Body of pancreas (tissue), 4 donors: ENCODE data around the gene TMEM8B.

ENCODE experiments used
- POLR2A ChIP-seq, 3 donors: fragments of 450-650 bp; IDR thresholded peaks; one replicate each; pipeline ENCODE4 v1.6.1; 2016; ENCODE audit warnings: antibody characterized with exemption in 3 of 3, mild to moderate bottlenecking in 2 of 3
- TF ChIP-seq, protein P1 (sequence below), 7 experiments: fragments of 450-650 bp in 4 of 7; fragments of 200-600 bp in 3 of 7; sonication (generic) in 3 of 7; IDR thresholded peaks; one replicate each; pipeline ENCODE4 v1.5.1; 2016 to 2019; ENCODE audit warnings: antibody characterized with exemption in 7 of 7

DNA sequence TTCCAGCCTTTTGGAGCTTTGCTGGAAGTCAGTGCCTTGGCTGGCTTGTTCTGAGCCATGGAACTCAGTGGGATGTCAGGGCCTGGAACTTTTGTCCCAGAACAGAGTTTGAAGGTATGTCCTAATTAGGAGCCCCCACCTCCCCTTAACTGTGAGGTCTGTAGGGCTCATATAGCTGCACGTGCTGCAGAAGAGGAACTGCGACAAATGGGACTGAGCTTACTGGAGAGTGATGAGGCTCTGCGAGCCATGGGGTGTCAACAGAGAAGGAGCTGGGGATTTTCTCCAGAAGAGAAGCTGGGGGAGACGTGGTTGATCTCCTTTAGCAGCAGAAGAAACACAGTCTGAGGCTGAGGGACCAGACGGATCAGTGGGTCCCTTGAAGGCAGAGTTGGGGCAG, 10.9 kb downstream of the TMEM8B start:
- TF ChIP-seq, protein P1, sequence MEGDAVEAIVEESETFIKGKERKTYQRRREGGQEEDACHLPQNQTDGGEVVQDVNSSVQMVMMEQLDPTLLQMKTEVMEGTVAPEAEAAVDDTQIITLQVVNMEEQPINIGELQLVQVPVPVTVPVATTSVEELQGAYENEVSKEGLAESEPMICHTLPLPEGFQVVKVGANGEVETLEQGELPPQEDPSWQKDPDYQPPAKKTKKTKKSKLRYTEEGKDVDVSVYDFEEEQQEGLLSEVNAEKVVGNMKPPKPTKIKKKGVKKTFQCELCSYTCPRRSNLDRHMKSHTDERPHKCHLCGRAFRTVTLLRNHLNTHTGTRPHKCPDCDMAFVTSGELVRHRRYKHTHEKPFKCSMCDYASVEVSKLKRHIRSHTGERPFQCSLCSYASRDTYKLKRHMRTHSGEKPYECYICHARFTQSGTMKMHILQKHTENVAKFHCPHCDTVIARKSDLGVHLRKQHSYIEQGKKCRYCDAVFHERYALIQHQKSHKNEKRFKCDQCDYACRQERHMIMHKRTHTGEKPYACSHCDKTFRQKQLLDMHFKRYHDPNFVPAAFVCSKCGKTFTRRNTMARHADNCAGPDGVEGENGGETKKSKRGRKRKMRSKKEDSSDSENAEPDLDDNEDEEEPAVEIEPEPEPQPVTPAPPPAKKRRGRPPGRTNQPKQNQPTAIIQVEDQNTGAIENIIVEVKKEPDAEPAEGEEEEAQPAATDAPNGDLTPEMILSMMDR (IDR thresholded peaks at IDR 0.05), result no peak
- TF ChIP-seq POLR2A (IDR thresholded peaks at IDR 0.05), result no peak
